ENCODE data around the gene UBE2R2.
A peak's percentile ranks its signal among the peaks of the same experiment; 100 is the strongest.

Gene UBE2R2

DNA sequence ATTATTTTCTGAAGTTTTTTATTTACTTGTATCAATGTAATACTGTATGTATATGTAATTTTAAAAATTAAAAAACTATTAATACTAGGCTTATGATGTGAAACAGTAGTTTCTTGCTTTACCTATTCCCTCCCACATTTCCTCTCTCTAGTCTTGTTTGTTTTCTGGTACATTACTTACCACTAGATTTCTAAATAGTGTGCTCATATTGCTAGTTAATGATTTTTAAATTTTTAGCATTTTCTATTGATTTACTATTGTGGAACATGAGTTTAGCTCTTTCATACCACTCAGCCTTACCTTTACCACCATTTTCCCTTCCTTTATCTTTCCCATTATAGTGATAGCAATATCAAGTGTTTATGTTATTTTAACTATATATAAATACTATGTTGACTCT, 39.3 kb downstream of the UBE2R2 start:
- peaks cover 3 to 4% of the 10 kb centered on the region in 2 experiments for H3K36me3 ChIP-seq (ENCODE audit: control insufficient read depth in 1 of 2, insufficient read depth in 2 of 2, low read length in 2 of 2)
- H2AK5ac ChIP-seq (ENCODE audit: low read length): no peak overlapping the region
- no peak overlapping the region for H2AFZ ChIP-seq (ENCODE audit: insufficient read depth, low read length, poor library complexity)
- no peak overlapping the region for H3K14ac ChIP-seq (ENCODE audit: low read length)
- H3K4ac ChIP-seq (ENCODE audit: low read depth, low read length): no peak overlapping the region
- H2BK120ac ChIP-seq (ENCODE audit: insufficient read depth, low read length, poor library complexity): no peak overlapping the region
- H3K18ac ChIP-seq (ENCODE audit: low read length): no peak overlapping the region
- no peak overlapping the region for H3K23ac ChIP-seq (ENCODE audit: low read length)
- H3K4me1 ChIP-seq (ENCODE audit: control insufficient read depth in 1 of 2, insufficient read depth in 2 of 2, low read length in 2 of 2): peaks cover 0 to 2% of the 10 kb centered on the region in 2 experiments
- no peaks in the 10 kb centered on the region for H3K27me3 ChIP-seq (ENCODE audit: insufficient read depth, low read length)
- H2BK5ac ChIP-seq (ENCODE audit: low read depth, low read length, poor library complexity): no peak overlapping the region
- H3K79me1 ChIP-seq (ENCODE audit: low read length): no peaks in the 10 kb centered on the region
- H2BK12ac ChIP-seq (ENCODE audit: low read length): no peak overlapping the region
- no peak overlapping the region for H3K27ac ChIP-seq (ENCODE audit: low read depth, low read length)
- peaks cover 11% of the 10 kb centered on the region for H3K79me2 ChIP-seq (ENCODE audit: control insufficient read depth, insufficient read depth, low read length, poor library complexity)
- no peak for DNase-seq
- no peak overlapping the region for H3K9ac ChIP-seq (ENCODE audit: low read length)
- H4K12ac ChIP-seq (ENCODE audit: low read depth, low read length): no peak overlapping the region
- H3K4me3 ChIP-seq (ENCODE audit: low read depth, low read length): no peak overlapping the region
- H3K9me3 ChIP-seq (ENCODE audit: insufficient read depth, low read depth, low read length): no peaks in the 10 kb centered on the region
- no peak overlapping the region for H4K91ac ChIP-seq (ENCODE audit: low read depth, low read length)
- no peak overlapping the region for H4K8ac ChIP-seq (ENCODE audit: low read depth, low read length)
- no peak overlapping the region for H3K4me2 ChIP-seq (ENCODE audit: low read length)

DNA sequence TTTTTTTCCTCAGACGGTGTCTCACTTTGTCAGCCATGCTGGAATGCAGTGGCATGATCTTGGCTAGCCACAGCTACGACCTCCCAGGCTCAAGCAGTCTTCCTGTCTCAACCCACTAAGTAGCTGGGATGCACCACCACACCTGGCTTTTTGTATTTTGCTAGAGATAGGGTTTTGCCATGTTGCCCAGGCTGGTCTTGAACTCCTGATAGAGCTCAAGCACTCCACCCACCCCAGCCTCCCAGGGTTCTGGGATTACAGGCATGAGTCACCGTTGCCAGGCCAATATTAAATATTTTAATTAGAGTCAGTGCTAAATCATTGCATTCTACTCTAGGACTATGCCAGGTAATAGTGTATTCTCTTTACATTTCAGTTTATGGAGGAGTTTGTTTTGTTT, 41.5 kb downstream of the UBE2R2 start:
- H2AK5ac ChIP-seq (ENCODE audit: low read length): no peak overlapping the region
- peaks cover 8% of the 10 kb centered on the region for H3K79me2 ChIP-seq (ENCODE audit: control insufficient read depth, insufficient read depth, low read length, poor library complexity)
- H2BK12ac ChIP-seq (ENCODE audit: low read length): no peak overlapping the region
- H4K8ac ChIP-seq (ENCODE audit: low read depth, low read length): no peak overlapping the region
- no peak overlapping the region for H3K23ac ChIP-seq (ENCODE audit: low read length)
- H3K18ac ChIP-seq (ENCODE audit: low read length): no peak overlapping the region
- peaks cover 0 to 2% of the 10 kb centered on the region in 2 experiments for H3K4me1 ChIP-seq (ENCODE audit: control insufficient read depth in 1 of 2, insufficient read depth in 2 of 2, low read length in 2 of 2)
- no peaks in the 10 kb centered on the region for H3K79me1 ChIP-seq (ENCODE audit: low read length)
- no peak overlapping the region for H3K14ac ChIP-seq (ENCODE audit: low read length)
- H3K27ac ChIP-seq (ENCODE audit: low read depth, low read length): peak overlapping the region; percentile 34
- H3K36me3 ChIP-seq (ENCODE audit: control insufficient read depth in 1 of 2, insufficient read depth in 2 of 2, low read length in 2 of 2): peaks cover 3 to 4% of the 10 kb centered on the region in 2 experiments
- H3K4me3 ChIP-seq (ENCODE audit: low read depth, low read length): no peak overlapping the region
- no peak overlapping the region for H3K4me2 ChIP-seq (ENCODE audit: low read length)
- H2AFZ ChIP-seq (ENCODE audit: insufficient read depth, low read length, poor library complexity): no peak overlapping the region
- H3K9me3 ChIP-seq (ENCODE audit: insufficient read depth, low read depth, low read length): no peaks in the 10 kb centered on the region
- H3K9ac ChIP-seq (ENCODE audit: low read length): no peak overlapping the region
- no peak overlapping the region for H2BK120ac ChIP-seq (ENCODE audit: insufficient read depth, low read length, poor library complexity)
- H3K27me3 ChIP-seq (ENCODE audit: insufficient read depth, low read length): no peaks in the 10 kb centered on the region
- H4K91ac ChIP-seq (ENCODE audit: low read depth, low read length): no peak overlapping the region
- H3K4ac ChIP-seq (ENCODE audit: low read depth, low read length): peak overlapping the region; percentile 83
- DNase-seq: no peak
- no peak overlapping the region for H2BK5ac ChIP-seq (ENCODE audit: low read depth, low read length, poor library complexity)
- WGBS (ENCODE audit: extremely low coverage, insufficient coverage, insufficient read length): no CpG with 5 or more reads among the region's 3 CpGs
- no peak overlapping the region for H4K12ac ChIP-seq (ENCODE audit: low read depth, low read length)

DNA sequence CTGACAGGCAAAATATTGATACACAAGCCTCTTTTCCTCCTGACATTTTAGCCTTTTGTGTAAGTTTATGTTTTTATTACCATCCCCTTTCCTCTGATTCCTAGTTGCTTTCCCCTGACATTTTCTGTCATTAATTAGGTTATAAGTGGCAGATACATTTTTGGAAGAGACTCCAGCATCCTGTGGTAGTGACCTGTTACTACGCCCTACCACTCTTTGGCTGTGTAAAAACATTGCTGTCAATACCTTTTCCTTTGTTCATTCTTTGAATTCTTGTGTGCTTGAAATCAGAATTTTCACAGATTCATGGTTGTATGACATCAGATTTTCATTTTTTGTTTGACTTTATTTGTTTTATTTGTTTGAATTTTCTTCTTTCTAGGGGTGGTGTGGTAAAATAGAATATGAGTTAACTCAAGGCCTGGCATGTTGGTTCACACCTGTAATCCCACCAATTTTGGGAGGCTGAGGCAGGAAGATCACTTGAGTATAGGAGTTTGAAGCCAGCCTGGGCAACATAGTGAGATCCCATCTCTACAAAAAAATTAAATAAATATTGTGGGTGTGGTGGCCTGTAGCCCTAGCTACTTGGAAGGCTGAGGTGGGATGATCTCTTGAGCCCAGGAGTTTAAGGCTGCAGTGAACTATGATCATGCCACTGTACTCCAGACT, 43.4 kb downstream of the UBE2R2 start:
- Histone ChIP-seq H3K27me3 (ENCODE audit: insufficient read depth, low read length) (no peaks in the 10 kb centered on the region), H2BK12ac (ENCODE audit: low read length) (no peak overlapping the region), H4K91ac (ENCODE audit: low read depth, low read length) (no peak overlapping the region), H3K18ac (ENCODE audit: low read length) (no peak overlapping the region), H2AFZ (ENCODE audit: insufficient read depth, low read length, poor library complexity) (no peak overlapping the region), H3K9me3 (ENCODE audit: insufficient read depth, low read depth, low read length) (no peaks in the 10 kb centered on the region), H3K79me2 (ENCODE audit: control insufficient read depth, insufficient read depth, low read length, poor library complexity) (peaks cover 4% of the 10 kb centered on the region), H3K23ac (ENCODE audit: low read length) (no peak overlapping the region), H3K4me3 (ENCODE audit: low read depth, low read length) (no peak overlapping the region), H3K14ac (ENCODE audit: low read length) (no peak overlapping the region), H2BK5ac (ENCODE audit: low read depth, low read length, poor library complexity) (no peak overlapping the region), H3K79me1 (ENCODE audit: low read length) (no peaks in the 10 kb centered on the region), H2BK120ac (ENCODE audit: insufficient read depth, low read length, poor library complexity) (no peak overlapping the region), H3K4me1 (ENCODE audit: control insufficient read depth in 1 of 2, insufficient read depth in 2 of 2, low read length in 2 of 2) (peaks cover 0 to 2% of the 10 kb centered on the region in 2 experiments), H2AK5ac (ENCODE audit: low read length) (no peak overlapping the region), H3K27ac (ENCODE audit: low read depth, low read length) (no peak overlapping the region), H3K36me3 (ENCODE audit: control insufficient read depth in 1 of 2, insufficient read depth in 2 of 2, low read length in 2 of 2) (peaks cover 5 to 7% of the 10 kb centered on the region in 2 experiments), H3K4me2 (ENCODE audit: low read length) (no peak overlapping the region), H4K12ac (ENCODE audit: low read depth, low read length) (no peak overlapping the region), H3K9ac (ENCODE audit: low read length) (no peak overlapping the region), H3K4ac (ENCODE audit: low read depth, low read length) (peak overlapping the region; percentile 9), H4K8ac (ENCODE audit: low read depth, low read length) (no peak overlapping the region)
- WGBS (ENCODE audit: extremely low coverage, insufficient coverage, insufficient read length): no CpG with 5 or more reads among the region's 1 CpG
- peak in 1 of 2 donors; percentile 14 for DNase-seq

DNA sequence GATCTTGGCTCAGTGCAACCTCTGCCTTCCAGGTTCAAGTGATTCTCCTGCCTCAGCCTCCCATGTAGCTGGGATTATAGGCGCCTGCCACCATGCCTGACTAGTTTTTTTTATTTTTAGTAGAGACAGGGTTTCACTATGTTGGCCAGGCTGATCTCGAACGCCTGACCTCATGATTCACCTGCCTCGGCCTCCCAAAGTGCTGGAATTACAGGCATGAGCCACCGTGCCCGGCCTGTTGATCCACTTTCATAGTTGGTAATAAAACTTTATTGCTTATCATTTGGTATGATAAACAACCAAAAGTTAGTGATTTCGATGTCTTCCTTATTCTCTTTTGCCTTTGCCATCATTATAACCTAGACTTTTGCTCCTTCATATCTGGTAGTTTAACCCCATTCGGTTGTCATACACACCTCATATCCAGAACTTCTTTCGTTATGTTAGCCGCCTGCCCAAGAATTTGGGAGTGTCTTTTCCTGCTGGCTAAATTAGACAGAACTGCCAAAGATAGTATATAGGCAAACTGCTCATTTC, 45.0 kb downstream of the UBE2R2 start:
- no peak overlapping the region for H4K12ac ChIP-seq (ENCODE audit: low read depth, low read length)
- H3K4me3 ChIP-seq (ENCODE audit: low read depth, low read length): no peak overlapping the region
- no CpG with 5 or more reads among the region's 10 CpGs for WGBS (ENCODE audit: extremely low coverage, insufficient coverage, insufficient read length)
- no peak overlapping the region for H3K23ac ChIP-seq (ENCODE audit: low read length)
- H2AK5ac ChIP-seq (ENCODE audit: low read length): no peak overlapping the region
- H4K91ac ChIP-seq (ENCODE audit: low read depth, low read length): no peak overlapping the region
- H4K8ac ChIP-seq (ENCODE audit: low read depth, low read length): no peak overlapping the region
- H3K14ac ChIP-seq (ENCODE audit: low read length): no peak overlapping the region
- H2BK120ac ChIP-seq (ENCODE audit: insufficient read depth, low read length, poor library complexity): no peak overlapping the region
- no peak overlapping the region for H3K4me2 ChIP-seq (ENCODE audit: low read length)
- H3K27ac ChIP-seq (ENCODE audit: low read depth, low read length): no peak overlapping the region
- no peak overlapping the region for H2BK12ac ChIP-seq (ENCODE audit: low read length)
- H3K4me1 ChIP-seq (ENCODE audit: control insufficient read depth in 1 of 2, insufficient read depth in 2 of 2, low read length in 2 of 2): peaks cover 0 to 2% of the 10 kb centered on the region in 2 experiments
- peak in 1 of 2 donors; percentile 33 for DNase-seq
- no peak overlapping the region for H2AFZ ChIP-seq (ENCODE audit: insufficient read depth, low read length, poor library complexity)
- H3K9me3 ChIP-seq (ENCODE audit: insufficient read depth, low read depth, low read length): no peaks in the 10 kb centered on the region
- no peak overlapping the region for H2BK5ac ChIP-seq (ENCODE audit: low read depth, low read length, poor library complexity)
- H3K4ac ChIP-seq (ENCODE audit: low read depth, low read length): peak overlapping the region; percentile 75
- H3K27me3 ChIP-seq (ENCODE audit: insufficient read depth, low read length): no peaks in the 10 kb centered on the region
- no peaks in the 10 kb centered on the region for H3K79me2 ChIP-seq (ENCODE audit: control insufficient read depth, insufficient read depth, low read length, poor library complexity)
- H3K79me1 ChIP-seq (ENCODE audit: low read length): no peaks in the 10 kb centered on the region
- H3K18ac ChIP-seq (ENCODE audit: low read length): no peak overlapping the region
- no peak overlapping the region for H3K9ac ChIP-seq (ENCODE audit: low read length)
- H3K36me3 ChIP-seq (ENCODE audit: control insufficient read depth in 1 of 2, insufficient read depth in 2 of 2, low read length in 2 of 2): peaks cover 2 to 7% of the 10 kb centered on the region in 2 experiments
